Left renal pelvis (tissue), 4 donors: ENCODE results near the gene CIB2. TPM values are rescaled to one million over a fixed set of nuclear protein-coding genes. Genes with fewer than 3 reads are reported as not detected.

ENCODE experiments used
- DNase-seq, 4 donors: peaks; one replicate each; pipeline ENCODE4 v3.0.0-alpha.2; 2013; ENCODE audit warnings: low read depth in 4 of 4, low spot score in 3 of 4
- polyA plus RNA-seq, 4 donors: library from polyadenylated mRNA; unstranded; fragments of 120-200 nt; gene quantifications; one replicate each; pipeline ENCODE4 v1.2.1, GENCODE V29; 2013; ENCODE audit not compliant: insufficient read length in 4 of 4

CIB2 gene
- polyA plus RNA-seq, 4 donors, result 15.6 to 30.5 (median 29.3) TPM

GRCh38 chr15:78069462-78070029 lies 61.7 kb downstream of the CIB2 start:
- DNase-seq, result no peak

- no peak for DNase-seq
Observed at GRCh38 chr15:78069052-78069414, 62.2 kb downstream of the CIB2 start.

DNA sequence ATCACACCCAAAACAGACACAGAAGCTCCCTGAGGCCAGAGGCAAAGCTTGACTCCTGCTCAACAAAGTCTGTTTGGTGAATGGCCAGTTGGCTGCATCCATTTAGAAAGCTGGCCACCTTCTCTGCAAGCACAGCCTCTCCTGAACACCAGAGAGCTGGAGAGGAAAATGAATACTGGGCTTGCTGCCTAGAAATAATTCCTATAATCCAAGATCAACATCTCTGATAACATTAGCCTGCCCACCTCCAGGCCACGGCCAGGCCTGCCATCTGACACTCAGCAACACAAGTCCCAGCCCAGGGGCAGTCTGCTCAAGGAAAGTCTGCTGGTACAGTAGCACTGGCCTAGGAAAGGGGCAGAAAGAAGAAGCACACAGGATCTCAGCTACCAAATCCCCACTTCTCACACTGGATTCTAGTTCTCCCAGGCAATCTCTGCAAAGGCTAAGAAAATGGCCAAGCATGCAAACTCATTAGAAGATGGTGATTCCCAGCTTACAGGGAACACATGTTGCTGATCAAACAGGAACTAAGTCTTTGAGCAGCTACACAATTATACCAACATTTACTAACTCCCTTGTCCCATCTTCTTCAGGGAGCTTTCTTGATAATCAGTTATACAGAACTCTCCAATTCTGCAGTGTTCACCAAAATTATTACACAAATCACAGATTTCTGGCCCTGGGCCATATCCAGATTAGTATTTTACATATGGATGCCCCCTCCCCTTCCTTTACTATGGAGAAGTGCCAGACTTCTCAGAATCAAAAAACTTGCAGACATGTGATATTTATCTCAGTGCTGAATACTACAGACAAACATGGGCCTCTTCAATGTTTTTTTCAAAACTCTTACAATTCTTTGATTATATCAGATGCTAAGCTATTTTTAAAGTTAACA lies 63.7 kb downstream of the CIB2 start:
- DNase-seq, result no peak

GRCh38 chr15:78065973-78066946 lies 65.0 kb downstream of the CIB2 start:
- DNase-seq, result no peak

DNA sequence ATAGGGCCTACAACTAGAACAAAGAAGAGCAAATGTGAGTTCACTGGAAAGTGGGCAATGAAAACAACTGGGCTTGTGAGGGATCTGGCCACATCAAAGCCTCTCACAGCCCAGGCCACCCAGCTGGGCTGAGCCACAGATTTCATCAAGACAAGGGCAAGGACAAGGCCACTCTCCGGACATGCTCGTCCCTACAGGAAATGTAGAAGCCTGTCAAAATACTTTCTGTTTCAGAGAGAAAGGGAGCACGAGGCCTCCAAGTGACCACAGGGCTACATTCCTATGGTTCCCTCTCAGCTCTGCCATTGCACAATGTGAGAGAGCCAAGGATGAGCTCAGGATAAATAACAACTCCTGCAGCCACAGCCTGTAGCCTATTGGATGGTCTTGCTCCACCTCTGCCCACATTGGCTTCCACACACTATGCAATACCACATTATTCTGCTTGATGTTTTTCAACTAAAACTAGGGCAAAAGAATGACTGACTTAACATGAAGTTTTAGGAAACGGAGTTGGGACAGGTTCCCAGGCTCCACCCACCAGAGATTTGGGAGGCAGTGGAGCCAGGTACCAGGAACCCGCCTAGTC lies 65.9 kb downstream of the CIB2 start:
- DNase-seq, result no peak

DNA sequence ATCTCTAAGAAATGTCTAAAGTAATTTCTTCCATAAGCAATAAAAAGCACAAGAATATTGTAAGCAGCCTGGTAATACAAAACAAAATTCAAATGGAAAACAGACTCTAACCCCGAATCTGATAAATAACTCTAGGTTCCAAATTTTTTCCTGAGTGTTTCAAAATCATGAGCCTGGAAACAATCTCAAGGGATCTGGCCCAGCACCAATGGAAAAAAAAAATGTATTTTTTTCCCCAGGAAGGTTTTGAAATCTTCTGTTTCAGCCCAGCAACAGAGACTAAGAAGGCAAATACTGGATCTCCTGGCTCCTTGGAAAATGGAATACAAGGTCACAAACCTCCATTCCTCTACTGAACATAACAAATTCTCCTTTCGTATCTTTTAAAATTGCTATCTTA lies 66.7 kb downstream of the CIB2 start:
- DNase-seq, result no peak

DNA sequence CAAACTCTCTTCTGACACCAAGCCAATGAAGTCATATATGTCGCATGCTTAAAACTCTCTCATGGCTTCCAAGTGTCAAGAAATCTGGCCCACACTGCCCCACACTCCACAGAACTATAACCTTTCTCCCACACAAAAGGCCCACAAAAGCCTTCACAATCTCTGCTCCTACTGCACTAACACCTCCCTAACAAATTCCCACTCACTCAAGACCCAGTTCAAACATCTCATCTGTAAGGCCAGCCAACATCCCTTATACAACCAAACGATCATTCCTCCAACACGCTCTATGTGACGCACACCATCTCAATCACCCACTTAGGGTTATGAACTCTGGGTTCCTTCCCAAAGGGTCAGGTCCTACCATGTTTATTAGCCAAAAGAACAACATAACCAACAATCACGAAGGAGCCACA lies 67.3 kb downstream of the CIB2 start:
- DNase-seq, result no peak

GRCh38 chr15:78063217-78063616 lies 68.0 kb downstream of the CIB2 start:
- DNase-seq, result no peak

DNA sequence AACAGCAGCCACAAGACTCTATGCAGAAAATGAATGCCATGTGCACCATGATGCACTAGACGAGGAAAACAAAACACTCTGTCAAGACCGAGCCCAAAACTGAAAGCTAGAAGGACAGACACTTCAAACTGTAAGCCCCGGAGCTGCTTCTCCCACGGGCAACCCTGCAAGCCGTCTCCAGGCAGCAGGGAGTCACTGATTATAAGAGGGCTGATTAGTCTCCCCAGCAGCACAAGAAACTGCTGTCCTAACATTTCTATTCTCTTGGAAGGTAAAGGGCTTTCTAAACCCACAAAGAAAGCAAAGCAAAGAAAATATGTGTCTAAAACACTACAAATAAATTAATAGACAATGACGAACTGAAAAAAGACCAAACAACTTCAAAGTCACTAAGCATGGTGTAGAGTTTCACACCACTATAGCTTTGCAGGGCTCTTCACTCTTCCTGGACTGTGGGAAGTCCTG lies 69.2 kb downstream of the CIB2 start:
- DNase-seq, result no peak

DNA sequence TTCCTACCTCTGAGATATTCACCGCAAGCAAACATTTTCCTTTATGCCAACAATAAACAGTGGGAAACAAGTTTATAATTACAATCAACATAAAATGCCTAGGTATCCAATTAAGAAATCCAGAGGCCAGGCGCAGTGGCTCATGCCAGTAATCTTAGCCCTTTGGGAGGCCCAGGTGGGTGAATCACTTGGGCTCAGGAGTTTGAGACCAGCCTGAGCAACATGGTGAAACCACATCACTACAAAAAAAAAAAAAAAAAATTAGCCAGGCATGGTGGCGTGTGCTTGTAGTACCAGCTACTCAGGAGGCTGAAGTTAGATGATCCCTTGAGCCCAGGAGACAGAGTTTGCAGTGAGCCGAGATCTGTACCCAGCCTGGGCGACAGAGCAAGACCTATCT lies 71.0 kb downstream of the CIB2 start:
- DNase-seq, result no peak

DNA sequence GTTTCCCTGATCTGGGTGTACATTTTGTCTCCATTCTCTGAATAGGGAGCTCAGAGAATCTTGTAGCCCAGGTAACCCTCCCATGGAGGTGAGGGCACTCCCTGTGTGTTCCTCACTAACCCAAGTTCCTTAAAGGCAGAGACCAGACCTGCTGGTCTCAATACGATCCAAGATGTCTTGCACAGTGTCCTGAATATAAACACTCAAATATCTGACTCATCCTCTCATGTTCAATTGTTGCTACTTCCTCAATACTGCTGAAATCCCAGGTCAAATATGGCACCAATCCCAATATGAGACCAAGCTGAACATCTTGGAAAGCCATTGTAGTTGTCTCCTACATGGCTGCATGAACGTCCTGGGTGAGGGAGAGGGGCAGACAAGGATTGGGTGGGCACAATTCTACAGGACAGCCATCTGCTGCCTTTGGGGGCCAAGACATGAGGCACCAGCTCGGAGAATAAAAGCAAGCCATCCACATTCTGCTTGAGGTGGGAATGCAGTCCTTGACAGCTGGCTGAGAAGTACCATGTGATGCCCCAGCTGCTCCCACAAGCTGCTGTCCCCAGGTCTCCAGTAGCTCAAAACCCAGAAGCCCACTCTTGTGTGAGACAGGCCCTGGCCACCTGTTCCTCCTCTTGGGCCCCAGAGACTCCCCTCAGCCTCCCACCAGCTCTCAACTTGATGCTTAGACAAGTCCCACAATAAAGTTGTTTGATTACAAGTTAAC lies 72.0 kb downstream of the CIB2 start:
- no peak for DNase-seq

DNA sequence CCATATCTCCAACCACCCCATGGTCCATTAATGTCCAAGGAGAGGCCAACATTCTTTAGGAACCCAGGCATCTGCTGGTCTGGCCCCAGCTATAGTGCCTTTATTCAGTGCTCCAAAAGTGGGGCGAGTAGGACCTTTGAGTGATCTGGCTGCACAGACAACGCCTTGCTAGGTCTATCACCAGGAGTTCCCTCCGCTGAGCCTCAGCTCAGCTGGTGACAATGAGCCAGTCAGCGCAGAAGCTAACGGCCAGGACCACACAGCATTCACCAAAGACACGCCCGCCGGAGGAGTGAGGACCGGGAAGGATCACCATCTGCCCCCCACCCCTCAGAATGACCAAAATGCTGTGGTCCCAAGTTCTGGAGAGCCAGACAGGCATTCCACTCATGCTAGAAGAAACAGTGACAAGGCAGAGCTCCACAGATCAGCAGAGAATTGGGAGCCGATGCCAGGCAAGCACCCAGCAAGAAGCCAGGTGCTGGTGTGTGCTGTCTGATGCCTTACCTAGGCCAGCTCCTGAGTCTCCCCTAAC lies 72.8 kb downstream of the CIB2 start:
- DNase-seq, result no peak

DNA sequence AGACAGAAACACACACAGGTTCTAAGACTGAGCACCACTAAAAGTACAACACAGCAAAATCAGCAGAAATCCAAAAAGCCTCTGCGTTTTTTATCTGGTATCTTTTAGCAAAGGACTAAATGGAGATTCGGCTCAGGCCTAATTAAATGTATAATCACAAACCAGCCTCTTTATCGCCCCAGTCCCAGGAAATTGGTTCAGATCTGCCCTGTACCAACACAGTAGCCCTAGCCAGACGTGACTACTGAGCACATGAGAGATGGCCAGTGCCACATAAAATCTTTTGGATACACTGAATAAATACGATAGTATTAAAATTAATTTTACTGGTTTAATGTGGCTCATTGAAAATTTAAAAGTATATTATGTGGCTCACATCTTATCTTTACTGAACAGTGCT lies 73.4 kb downstream of the CIB2 start:
- DNase-seq, result no peak

DNA sequence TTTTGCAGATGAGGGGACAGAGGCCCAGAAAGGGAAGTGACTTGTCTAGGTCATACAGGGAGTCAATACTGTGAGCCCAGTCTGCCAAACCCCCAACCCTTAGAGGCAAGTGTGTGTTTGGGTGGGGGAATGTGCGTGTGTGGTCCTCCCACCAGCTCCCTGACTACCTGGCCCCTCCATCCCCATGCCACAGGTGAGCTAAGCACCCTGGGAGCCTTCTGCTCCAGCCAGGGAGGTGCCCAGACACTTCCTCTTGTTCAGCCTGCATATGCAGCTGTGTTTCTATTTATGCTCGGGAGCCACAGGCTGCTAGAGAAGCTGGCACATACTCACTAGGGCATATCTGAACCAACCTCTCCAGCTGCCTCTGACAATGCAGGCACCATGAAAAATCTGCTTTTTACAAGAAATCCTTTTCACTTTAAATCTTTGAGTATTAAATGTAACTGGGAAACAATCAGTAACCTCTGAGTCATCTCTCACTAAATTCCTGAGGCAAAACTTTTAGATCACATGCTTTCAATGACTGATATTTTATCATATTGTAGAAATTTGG lies 74.5 kb downstream of the CIB2 start:
- DNase-seq, result no peak

- no peak for DNase-seq
Observed at GRCh38 chr15:78055919-78056713, 75.1 kb downstream of the CIB2 start.

- no peak for DNase-seq
Observed at GRCh38 chr15:78054966-78055365, 76.3 kb downstream of the CIB2 start.
